HCT116 (cell line): ENCODE data around the gene GYPA.
"Not testable (repeated sequence)": the region's sequence is repeated elsewhere in the genome, so short reads cannot be mapped to it uniquely, and the experiment has no call there.

Source experiments
- CEBPB ChIP-seq: IDR thresholded peaks from 2 replicates; pipeline ENCODE4 v1.6.1; 2012; ENCODE audit warnings: low read depth
- EZH2 ChIP-seq: fragments of 200-600 bp; sonication (generic); IDR thresholded peaks from 2 replicates; pipeline ENCODE4 v1.6.1; 2017; ENCODE audit warnings: antibody characterized with exemption, mixed run types
- EZH2phosphoT487 ChIP-seq: fragments of 200-600 bp; IDR thresholded peaks from 2 replicates; pipeline ENCODE4 v1.6.1; 2018; ENCODE audit warnings: antibody characterized with exemption, borderline replicate concordance

GRCh38 chr4:144123982-144124635 lies 16.4 kb downstream of the GYPA start:
- not testable (repeated sequence) for TF ChIP-seq EZH2, CEBPB, EZH2phosphoT487
